HG02970 (cell line): Measurements from ENCODE around the gene CYP27C1.
"Not testable (repeated sequence)": the region's sequence is repeated elsewhere in the genome, so short reads cannot be mapped to it uniquely, and the experiment has no call there.

Experiments
- ATAC-seq: cut with Tn5 transposase; IDR thresholded peaks from one replicate; pipeline ENCODE4 v1.9.1; 2021; ENCODE audit warnings: mild to moderate bottlenecking, moderate library complexity, moderate number of reproducible peaks; ENCODE audit not compliant: unreplicated experiment, low FRiP score

The CYP27C1 gene

DNA sequence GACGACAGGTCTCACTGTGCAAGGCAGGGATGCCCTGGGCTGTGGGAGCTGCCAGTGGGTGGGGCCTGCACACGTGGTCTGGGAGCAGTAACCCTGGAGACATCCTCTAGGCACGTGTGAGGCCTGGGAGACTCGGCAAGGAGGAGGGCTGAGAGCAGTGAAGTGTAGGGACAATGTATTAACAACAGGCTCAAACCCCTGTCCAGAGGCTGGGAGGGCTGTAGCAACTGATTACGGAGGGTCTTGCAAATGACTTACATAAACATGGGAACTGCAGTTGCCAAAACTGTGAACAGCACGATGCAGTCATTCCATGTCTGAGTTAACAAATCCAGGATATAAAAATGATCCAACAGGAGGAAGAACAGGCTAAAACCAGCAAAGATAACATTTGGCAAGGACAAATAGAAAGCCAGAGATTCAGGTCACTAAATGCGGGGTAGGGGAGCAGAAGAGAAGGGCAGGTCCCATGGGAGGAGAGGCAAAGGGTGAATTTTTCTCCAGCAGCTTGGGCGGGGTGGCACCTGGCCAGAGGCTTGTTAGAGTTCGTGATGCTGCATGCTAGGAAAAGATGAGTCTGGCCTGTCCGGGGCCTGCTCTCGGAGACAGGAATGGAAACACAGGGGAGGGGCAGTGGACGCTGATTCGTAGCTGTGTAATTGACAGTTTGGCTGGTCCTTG lies 44.9 kb downstream of the CYP27C1 start:
- no peak for ATAC-seq

GRCh38 chr2:127174640-127175039 lies 45.5 kb downstream of the CYP27C1 start:
- ATAC-seq, result no peak

DNA sequence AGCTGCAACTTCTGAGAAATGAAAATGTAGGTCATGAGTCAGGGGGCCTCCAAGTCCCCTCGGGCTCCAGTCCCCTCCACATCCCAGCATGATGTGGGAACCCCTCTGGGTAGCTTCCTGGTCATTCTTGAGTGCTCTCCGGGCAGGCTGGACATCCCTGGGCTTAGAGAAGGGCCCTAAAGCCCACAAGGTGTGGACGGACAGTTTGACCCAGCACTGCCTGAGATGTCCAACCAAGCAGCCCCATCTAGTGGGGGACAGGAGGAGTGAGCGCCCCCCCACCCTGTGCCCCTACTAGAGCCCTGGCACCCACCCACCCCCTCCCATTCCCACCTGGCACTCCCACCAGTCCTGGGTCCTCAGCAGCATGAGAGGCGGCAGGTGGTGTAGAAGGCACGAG lies 46.0 kb downstream of the CYP27C1 start:
- ATAC-seq, result no peak

DNA sequence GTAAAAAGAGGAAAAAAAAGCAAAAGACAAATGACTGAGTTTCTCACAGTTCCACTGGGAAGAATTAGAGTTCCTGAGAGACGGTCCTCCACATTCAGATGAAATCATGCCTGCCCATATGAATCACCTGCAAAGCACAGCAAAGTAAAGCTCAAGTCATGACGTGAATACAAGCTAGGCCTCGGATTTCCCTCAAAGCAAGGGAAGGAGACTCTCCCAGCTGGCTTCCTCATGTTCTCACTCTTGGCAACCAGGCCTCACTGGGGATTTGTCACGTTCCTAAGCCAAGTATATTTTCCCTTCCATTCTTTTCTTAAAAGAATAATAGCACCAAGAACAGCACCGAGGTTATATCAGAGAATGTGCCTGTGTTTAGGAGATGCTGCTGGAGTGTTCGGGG lies 47.0 kb downstream of the CYP27C1 start:
- no peak for ATAC-seq

- ATAC-seq, result no peak
These were observed 47.8 kb downstream of the CYP27C1 start for GRCh38 chr2:127172306-127172705.

- ATAC-seq, result no peak
These were observed 49.5 kb downstream of the CYP27C1 start for GRCh38 chr2:127170452-127171197.

DNA sequence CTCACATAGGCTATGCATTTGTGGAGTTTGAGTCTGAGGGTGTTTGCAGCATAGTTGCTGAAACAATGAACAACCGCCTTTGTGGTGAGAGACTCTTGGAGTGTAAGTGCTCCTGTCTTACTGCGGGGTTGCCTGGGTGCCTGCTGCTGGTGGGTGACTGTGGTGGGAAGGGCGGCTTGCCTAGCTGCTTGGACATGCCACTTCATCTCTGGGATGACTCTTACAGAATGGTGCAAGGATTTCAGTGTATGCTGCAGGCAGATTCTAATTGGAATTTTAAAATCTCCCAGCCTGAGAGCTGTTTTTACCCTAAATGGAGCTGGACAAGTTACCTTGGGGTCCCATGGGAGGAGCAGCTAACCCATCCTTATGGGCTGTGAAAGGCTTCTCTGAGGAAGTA lies 50.1 kb downstream of the CYP27C1 start:
- no peak for ATAC-seq

GRCh38 chr2:127169066-127169660 lies 50.9 kb downstream of the CYP27C1 start:
- no peak for ATAC-seq

GRCh38 chr2:127166231-127166860 lies 53.8 kb downstream of the CYP27C1 start:
- no peak for ATAC-seq

- ATAC-seq, result no peak
These were observed 54.6 kb downstream of the CYP27C1 start for GRCh38 chr2:127165539-127165935.

GRCh38 chr2:127164761-127165538 lies 55.1 kb downstream of the CYP27C1 start:
- ATAC-seq, result no peak

GRCh38 chr2:127163921-127164320 lies 56.2 kb downstream of the CYP27C1 start:
- ATAC-seq, result no peak

DNA sequence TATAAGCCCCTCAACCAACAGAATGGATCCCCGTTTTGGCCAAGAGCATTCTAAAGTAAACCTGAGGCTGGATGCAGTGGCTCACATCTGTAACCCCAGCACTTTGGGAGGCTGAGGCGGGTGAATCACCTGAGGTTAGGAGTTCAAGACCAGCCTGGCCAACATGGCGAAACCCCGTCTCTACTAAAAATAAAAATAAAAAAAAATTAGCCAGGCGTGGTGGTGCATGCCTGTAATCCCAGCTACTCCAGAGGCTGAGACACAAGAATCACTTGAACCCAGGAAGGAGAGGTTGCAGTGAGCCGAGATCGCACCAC lies 57.1 kb downstream of the CYP27C1 start:
- not testable (repeated sequence) for ATAC-seq

DNA sequence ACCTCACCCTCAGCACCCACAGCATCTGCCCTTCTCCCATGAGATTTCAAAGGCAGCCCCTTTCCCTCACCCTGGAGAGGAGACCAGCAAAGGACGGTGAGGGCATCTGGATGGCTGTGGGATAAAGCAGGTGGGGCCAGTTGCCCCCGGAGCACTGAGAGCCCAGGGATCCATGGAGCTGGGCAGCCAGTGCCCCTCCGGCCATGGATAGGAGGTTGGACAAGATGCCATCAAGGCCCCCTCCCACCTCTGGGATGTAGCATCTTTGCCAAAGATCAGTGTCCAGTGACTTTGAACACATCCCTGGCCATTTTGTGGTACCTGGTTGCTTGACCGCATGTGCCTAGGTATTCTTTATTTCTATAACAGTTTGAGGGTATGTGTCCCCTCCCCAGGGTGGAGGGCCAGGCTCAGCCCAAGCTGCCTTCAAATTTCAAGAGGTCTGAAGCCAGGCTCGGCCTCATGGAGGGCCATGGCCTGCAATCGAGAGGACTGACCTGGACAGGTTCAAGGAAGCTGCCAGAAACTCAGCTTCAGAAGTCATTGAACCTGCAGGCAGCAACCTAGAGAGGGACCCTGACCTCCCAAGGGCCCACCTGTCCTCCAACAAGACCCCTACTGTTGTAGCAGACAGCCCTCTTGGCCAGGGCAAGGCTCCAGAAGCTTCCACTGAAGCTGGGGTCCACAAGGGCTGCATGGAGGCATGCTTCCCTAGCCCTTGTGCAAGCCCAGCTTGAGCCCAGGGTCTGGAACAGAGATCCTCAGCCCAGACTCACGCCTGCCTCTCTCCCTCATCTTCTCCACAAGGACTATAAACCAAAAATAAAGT lies 57.6 kb downstream of the CYP27C1 start:
- no peak for ATAC-seq

- ATAC-seq, result no peak
These were observed 58.6 kb downstream of the CYP27C1 start for GRCh38 chr2:127161176-127162136.

DNA sequence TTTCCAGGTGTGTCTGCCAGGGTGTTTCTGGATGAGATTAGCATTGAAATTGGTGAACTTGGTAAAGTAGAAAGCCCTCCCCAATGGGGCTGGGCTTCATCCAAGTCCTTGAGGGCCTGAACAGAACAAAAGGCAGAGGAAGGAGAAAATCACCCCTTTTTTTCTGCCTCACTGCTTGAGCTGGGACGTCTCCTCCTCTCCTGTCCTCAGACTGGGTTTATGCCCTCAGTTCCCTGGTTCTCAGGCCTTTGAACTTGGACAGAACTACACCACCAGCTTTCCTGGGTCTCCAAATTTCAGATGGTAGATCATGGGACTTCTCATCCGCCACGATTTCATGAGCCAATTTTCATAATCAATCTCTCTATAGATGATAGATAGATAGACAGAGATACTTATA lies 59.4 kb downstream of the CYP27C1 start:
- ATAC-seq, result no peak

DNA sequence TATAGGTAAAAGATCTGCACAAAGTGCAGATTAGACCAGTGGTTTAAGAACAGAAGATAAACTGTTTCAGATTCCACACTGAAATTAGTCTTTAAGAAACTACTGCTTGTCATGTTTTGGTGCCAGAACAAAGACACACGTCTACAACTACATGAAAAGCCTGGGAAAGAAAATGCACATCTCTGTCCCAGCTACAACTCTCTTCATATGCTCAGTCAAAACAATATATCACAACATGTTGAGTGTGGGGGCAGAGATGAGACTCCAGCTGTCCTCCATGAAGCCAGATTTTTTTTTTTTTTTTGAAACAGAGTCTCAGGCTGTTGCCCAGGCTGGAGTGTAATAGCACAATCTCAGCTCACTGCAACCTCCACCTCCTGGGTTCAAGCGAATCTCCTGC lies 60.6 kb downstream of the CYP27C1 start:
- ATAC-seq, result no peak

DNA sequence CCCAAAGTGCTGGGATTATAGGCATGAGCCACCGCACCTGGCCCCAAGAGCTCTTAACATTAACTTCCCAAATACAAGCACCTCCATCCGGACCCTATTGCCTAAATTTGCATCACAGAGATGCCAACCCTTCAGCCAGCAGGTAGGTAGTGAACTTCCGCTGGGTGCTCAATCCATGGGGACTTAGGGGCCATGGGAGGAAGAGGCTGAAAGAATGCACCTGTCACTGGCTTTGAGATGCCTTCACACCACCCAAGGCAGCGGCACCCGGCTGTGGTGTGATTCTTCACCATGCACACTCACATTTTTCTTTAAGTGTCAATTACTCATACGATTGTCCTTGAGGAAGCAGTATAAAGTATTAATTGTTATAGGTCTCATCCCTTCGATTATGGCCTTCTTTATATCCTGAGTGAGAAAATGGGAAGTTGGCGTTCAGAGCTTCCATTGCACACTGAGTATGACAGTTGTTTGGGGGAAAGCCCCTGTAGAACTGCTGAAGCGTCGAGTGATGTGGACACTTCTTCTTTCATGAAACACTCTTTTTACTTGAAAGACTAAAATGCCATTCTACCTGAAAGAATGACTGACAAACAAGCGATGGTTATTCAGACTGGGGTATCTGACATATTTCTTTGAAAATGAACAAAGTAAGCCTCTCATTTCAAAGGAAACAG lies 61.3 kb downstream of the CYP27C1 start:
- ATAC-seq, result no peak
